HK-2 (cell line): Measurements from ENCODE around the gene ACTA1.
"Not testable (repeated sequence)": the region's sequence is repeated elsewhere in the genome, so short reads cannot be mapped to it uniquely, and the experiment has no call there.

Experiments used
- DNase-seq: peaks from one replicate; pipeline ENCODE4 v3.0.0-alpha.2; 2018; ENCODE audit not compliant: unreplicated experiment

ACTA1 gene

DNA sequence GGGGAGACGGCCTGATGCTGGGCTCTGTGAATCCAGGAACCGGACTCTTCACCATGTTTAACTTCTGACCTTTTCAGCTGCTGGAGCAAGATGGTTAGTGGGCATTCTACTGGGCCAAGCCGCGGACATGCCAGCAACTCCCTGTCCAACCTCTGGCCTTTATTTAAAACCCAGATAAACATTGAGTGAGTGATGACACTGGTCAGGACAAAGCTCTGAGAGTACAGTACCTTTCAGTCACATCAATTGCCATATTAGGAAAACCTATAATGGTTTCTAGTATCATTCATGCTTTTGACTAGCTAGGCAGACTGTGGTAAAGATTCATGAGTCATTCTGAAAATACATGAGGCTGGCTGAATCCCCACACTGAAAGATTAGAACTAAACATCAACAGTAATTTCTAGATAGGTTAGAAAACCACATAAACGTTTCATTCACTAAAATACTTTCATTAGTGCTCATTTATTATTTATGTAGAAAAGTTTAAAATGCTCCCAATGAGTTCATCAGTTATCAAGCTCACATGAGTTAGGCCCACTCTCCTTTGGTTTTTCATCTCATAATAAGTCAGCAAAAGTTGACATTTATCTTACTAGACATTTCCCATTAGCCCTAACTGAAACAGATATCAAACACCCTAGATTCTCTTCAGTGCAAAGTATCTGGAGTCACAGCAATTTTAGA lies 7.1 kb upstream of the ACTA1 start:
- no peak for DNase-seq

DNA sequence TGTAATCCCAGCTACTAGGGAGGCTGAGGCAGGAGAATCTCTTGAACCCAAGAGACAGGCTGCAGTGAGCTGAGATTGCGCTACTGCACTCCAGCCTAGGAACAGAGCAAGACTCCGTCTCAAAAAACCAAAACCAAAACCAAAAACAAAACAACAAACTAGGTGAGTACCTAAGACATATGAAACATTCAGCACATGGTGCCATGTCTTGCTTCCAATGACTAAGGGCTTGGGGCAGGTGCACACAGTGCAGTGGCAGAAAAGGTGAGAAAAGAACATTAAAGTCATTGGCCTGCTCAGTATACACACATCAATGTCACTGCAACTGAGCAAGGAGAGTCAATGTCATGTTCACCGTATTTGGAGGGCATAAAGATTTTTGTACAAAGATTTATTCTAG lies 4.1 kb upstream of the ACTA1 start:
- no peak for DNase-seq

DNA sequence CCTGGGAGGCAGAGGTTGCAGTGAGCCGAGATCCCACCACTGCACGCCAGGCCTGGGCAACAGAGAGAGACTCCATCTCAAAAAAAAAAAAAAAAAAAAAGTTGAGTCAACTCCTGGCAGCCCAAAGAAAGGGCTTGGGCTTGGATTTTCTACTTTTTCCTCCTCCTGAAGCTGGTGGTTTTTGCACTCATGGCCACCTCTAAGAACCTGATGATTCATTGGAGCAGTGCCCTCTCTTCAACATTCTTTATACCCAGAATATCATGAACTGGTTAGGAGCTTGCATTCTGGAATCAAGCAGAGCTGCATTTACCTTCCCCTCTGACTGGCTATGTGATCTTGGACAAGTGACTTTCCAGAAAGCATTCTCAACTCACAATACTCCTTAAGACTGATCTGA lies 3.5 kb upstream of the ACTA1 start:
- no peak for DNase-seq

DNA sequence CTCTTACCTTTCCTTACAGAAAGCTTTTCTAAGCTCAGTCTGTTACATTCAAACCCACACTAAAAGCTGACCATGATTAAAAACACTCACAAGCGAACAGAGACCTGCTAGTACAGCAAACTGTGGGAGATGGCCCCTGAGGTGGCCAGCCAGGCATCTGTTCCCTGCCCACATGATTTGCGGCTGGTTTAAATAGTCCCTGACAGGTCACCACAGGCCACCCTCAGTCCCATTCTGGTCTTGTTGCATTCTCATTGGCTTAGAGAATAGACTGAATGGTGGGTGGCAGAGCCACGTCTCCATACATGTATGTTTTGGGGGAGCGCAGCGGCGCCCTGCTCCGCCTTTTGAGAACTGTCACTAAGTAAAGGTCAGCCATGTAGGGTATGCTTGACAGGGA lies 2.3 kb upstream of the ACTA1 start:
- no peak for DNase-seq

DNA sequence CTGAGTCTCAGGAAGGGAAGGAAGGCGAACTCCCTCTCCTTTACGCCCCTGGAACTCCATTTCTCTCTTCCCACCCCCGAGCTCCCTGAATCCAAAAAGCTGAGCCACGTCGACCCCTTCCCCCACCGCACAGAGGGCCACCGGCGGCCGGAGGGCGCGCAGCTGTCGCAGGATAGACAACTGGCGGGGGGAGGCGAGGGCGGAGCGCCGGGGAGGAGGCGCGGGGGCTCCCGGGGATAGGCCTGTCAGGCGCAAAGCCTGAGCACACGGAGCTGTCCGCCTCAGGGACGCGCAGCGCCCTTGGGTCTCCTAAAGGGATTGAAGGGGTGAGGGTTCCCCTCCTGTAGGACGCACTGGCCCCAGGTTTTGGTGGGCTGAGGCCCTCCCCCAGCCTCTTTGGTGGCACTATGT lies 752 bp upstream of the ACTA1 start:
- DNase-seq = no peak

DNA sequence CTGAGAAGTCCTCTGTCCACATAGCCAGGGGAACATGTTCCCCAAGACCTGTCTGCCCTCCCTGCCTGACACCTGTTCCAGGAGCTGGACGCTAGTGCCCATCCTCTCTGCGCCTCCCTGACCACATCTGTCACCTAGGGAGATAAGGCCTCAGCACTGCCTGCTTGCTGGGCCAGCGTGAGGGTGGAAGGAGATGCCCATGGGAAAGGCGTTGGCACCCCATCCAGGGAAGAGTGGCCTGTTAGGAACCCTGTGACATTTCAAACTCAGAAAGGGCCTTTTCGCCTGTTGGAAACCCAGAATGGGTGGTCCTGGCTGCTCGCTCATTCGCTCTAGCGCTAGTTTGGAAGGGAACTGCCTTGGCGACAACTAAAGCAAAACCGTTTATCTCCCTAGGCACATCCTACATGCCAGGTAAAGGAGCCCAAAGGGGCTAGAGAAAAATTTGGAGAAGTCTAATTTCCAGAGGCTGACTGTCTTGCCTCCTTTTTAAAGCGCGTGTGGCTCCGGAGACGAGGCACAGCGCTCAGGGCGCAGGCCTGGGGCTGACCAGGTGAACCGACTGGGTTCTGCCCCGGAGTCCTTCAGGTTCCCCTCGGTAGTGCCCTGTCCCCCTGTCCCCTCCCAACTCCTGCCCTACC lies 410 bp downstream of the ACTA1 start:
- no peak for DNase-seq

DNA sequence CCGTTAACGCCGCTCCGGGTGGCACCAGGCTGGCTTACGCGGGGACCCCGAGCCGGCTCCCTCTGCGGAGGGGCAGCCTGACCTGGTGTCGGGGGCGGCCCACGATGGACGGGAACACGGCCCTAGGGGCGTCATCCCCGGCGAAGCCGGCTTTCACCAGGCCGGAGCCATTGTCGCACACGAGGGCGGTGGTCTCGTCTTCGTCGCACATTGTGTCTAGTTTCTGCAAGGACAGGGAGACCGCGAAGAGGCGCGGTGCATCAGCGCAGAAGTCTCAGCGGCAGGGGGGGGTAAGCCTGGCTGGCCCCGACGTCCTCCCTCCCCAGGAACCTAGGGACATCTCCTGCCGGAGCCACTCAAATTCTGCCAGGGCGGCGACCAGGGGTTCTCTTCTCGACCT lies 989 bp downstream of the ACTA1 start:
- DNase-seq = no peak

DNA sequence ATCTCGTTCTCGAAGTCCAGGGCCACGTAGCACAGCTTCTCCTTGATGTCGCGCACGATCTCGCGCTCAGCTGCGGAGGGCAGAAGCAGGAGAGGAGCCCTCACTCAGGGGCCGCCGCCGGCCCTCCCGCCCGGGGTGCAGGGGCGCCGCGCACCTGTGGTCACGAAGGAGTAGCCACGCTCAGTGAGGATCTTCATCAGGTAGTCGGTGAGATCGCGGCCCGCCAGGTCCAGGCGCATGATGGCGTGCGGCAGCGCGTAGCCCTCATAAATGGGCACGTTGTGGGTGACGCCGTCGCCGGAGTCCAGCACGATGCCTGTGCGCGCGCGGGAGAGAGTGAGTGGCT lies 1.8 kb downstream of the ACTA1 start:
- DNase-seq = no peak

DNA sequence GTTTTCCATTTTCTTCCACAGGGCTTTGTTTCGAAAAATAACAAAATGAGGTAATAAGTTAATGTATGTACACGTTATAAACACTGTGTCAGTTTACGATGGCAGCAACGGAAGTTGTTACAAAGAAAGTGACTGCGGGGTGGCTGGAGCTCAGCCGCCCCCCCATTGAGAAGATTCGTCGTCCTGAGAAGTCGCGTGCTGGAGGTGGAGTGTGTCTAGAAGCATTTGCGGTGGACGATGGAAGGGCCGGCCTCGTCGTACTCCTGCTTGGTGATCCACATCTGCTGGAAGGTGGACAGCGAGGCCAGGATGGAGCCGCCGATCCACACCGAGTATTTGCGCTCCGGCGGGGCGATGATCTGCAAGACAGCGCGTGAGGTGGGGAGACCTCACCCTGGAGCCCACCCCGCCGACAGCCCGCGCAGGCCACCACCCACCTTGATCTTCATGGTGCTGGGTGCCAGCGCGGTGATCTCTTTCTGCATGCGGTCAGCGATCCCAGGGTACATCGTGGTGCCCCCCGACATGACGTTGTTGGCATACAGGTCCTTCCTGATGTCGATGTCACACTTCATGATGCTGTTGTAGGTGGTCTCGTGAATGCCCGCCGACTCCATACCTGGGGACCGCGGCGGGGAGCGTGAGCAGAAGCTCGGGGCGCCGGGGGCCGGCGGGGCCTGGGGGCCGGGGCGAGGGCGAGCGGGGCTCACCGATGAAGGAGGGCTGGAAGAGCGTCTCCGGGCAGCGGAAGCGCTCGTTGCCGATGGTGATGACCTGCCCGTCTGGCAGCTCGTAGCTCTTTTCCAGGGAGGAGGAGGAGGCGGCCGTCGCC lies 2.4 kb downstream of the ACTA1 start:
- no peak for DNase-seq

DNA sequence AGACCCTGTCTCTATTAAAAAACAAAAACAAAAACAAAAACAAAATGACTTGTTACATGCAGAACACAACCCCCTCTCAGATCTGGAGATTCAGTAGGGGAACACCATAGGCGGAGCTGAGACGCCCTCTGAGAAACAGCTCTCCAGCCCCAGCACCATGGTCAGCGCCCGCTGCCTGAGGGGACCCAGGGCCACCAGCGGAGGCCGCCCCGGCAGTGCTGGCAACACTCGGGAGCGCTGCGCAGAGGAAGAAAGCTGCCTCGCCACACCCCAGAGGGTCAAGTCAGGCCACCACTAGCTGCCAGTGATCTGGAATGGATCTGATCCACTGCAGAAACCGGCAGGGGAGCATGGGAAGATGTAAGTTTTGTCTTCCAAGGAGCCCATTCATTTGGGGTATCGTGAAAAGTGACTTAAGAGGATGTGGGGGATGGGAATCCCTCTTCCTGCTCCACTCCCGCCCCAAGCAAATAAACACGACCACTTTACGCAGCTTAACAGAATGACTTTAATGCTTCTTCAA lies 3.1 kb downstream of the ACTA1 start:
- peak; percentile 40 for DNase-seq

DNA sequence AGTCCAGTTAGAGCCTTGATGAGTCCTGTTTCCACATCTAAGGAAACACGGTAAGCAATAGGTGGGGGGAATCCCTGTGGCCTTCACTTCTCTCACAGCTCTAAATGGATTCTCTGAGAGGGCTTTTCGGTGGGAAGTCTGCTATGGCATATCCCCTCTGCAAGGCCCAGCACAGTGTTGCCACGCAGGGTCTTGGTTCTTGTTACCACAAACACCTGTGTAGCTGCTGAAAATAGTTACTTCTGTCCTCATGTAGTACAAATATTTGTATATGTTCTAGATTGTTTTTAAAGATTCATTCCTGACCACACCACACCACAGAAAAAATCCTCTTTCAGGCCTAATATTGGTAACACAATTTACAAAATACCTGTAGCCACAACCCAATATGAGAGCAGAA lies 5.6 kb downstream of the ACTA1 start:
- no peak for DNase-seq

DNA sequence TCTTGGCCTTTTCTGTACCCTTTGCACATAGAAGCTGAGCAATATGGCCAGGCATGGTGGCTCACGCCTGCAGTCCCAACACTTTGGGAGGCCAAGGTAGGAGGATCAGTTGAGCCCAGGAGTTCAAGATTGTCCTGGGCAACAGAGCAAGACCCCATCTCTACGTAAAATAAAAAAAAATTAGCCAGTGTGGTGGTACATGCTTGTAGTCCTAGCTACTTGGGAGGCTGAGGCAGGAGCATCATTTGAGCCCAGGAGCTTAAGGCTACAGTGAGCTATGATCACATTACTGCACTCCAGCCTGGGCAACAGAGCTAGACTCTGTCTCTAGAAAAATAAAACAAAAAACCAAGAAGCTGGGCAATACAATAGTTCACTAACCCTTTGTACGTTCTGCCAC lies 6.3 kb downstream of the ACTA1 start:
- DNase-seq = no peak

DNA sequence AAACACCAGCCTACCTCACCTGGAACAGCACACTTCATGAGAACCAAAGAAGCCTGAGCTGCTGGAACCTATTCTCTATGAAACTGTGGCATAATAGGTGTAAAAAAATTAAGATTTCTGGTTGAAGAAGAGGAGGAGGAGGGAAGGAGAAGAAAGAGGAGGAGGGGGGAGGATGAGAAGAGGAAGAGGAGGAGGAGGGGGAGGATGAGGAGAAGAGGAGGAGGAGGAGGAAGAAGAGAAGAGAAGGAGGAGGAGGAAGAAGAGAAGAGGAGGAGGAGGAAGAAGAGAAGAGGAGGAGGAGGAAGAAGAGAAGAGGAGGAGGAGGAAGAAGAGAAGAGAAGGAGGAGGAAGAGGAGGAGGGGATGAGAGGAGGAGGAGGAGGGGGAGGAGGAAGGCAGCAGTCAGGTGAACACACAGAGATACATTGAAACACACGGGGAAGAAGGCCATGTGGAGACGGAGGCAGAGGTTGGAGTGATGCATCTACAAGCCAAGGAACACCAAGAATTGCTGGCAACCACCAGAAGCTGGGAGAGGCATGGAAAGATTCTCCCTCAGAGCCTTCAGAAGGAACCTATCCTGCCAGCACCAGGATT lies 8.2 kb downstream of the ACTA1 start:
- DNase-seq = no peak

DNA sequence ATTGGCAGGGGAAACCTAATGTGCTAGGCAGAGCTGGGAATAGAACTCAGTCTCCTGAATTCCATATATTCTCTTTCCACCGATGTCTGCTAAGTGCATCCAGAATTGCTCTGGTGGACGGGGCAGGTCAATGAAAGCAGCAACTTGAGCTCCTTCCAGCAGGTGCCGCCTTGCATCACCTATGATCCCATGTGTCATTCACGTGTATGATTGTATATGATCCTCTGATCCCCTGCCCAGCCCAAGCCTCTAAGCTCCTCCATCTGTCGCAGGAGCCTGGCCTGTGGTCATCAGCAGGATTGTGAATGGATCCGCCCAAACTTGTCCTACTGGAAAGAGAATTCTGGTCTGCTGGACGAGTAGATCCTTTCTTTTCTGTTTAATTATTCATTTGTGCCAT lies 13.1 kb downstream of the ACTA1 start:
- no peak for DNase-seq

DNA sequence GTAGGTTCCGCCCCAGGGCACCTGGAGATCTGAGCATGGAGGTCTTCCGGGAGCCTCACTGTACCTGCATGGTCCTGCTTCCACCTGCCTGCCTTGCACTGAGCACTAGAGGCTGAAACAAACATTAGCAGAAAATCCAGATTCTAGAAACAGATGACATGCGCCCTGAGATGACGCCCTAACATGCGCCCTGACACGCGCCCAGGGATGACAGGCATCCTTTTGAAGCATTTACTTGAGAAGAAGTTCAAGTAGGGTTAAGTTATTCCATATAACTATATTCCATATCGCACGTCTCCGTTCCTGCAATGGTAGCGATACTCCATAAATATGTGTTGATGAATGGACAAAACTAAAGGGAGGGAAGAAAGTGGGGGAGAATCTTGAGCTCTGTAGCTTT lies 13.7 kb downstream of the ACTA1 start:
- no peak for DNase-seq

DNA sequence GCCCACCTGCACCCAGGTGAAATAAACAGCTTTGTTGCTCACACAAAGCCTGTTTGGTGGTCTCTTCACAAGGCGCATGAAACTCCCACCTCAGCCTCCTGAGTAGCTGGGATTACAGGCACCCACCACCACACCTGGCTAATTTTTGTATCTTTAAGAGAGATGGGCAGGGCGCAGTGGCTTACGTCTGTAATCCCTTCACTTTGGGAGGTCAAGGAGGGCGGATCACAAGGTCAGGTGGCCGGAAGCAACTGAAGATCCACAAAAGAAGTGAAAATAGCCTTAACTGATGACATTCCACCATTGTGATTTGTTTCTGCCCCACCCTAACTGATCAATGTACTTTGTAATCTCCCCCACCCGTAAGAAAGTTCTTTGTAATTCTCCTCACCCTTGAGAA lies 15.3 kb downstream of the ACTA1 start:
- not testable (repeated sequence) for DNase-seq

DNA sequence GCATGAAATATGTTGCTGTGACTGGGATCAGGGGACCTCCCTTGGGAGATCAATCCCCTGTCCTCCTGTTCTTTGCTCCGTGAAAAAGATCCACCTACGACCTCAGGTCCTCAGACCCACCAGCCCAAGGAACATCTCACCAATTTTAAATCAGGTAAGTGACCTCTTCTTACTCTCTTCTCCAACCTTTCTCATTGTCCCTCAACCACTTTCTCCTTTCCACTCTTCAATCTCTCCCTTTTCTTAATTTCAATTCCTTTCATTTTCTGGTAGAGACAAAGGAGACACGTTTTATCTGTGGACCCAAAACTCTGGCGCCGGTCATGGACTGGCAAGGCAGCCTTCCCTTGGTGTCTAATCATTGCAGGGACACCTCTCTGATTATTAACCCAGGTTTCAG lies 21.1 kb downstream of the ACTA1 start:
- DNase-seq = not testable (repeated sequence)

DNA sequence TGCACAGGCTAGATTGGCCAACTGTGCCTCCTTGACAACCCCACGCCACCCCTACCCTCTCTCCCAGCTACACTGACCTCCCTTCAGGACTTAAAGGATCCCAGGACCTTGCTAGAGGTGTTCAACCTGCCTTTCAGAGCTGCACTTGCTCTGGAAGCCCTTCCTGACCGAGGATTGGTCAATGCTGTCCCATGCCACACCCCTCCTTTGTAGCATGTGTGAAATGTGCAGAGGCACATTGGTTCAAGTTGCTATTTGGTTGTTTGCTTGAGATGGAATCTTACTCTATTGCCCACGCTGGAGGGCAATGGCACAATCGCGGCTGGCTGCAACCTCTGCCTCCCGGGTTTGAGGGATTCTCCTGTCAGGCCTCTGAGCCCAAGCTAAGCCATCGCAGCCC lies 21.8 kb downstream of the ACTA1 start:
- DNase-seq = no peak

DNA sequence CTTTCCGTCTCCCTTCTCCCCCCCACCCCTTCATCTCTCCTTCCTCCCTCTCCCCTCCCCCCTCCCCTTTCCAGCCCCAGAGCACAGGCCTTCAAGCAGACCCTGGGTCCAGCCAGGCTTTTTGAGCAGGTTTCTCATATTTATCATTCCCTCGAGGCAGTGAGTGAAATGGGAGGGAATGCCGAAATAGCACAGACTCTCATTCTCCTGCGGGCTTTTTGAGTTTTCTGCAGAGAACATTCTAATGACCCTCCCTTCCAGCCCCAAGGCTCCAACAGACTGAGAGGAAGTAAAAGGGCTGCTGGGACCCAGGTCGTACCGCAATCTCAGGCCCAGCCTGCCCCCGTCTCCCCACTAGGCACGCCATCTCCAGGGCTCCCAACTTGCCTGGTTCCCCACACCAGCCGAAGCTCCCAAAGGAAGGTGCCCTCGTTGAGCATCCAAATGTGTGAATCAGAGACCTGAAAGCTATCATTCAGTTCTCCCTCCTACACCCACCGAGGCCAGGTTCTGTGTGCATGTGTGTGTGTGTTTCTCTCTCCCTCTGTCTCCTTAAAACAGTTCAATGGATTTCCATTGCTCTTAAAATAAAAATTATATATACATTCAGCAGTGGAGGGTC lies 22.3 kb downstream of the ACTA1 start:
- no peak for DNase-seq

DNA sequence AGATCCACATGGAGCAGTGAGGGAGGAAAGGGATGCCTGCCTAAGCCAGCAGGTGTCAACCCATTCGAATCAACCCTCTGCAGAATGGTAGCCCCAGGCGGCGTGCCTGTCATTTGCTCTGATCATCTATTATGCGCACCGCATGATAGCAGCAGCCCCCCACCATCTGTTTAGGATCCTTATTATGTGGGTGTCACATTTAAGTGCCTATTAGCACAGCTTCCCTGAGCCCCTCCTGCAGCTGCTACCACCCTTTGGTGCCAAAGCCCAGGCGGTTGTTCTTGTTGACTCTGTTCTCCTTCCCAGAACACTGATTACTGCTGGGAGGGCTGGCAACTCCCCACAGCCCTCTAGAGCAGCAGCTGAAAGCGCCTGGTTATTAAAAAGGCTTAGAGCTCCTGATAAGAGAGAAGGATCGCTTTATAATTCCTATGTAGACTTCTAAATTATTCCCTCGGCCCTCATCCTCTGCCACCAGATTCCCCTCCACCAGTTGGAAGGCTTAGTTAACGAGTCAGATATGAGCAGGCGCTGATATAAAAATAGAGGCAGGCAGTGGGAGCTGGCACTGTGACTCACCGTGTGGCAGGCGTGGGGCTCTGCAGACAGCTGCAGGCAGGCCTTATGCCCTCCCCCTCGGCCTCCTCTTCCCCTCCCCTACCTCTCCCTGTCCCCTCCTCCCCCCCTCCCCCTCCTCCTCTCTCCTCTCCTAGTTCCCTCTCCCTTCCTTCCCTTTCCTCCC lies 23.0 kb downstream of the ACTA1 start:
- DNase-seq = peak; percentile 68

DNA sequence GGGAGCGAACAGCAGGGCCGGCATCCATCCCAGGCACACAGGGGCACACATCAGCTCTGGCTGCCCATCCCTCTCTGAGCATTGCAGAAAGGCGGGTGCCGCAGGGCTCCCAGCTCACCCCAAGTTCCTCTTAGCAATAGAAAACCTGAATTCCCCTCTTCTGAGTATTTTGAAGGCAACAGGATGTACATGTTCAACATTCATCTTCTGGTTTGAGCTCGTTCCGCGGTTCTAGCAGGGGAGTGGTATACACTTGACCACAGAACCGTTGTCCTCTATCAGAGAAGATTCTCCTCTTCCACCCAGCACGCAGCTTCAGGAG lies 23.6 kb downstream of the ACTA1 start:
- no peak for DNase-seq
